Inferior parietal cortex (tissue), 1 donor: ENCODE results near the gene OR6K6.

Experiments used
- DNase-seq: peaks from one replicate; pipeline ENCODE4 v3.0.0-alpha.2; 2016; ENCODE audit errors: extremely low spot score

The OR6K6 gene

DNA sequence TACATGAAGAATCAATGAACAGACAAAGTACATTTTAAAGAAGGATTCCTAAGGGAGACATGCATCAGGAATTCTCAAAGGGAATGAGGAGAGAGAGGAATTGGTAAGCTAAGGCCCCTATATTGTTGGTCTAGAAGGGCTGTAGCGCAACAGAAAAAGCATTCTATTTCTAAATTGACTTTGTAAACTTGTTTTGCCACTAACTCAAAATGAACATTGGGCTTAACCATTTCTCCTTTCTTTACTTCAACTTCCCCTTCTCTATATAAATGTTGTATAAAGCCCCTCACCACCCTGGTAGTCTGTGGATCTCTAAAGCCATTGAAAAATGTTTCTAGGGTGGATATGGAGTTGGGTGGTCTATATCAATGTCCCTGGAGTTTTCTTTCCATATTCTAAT is 46.9 kb downstream of the OR6K6 start:
- no peak for DNase-seq

DNA sequence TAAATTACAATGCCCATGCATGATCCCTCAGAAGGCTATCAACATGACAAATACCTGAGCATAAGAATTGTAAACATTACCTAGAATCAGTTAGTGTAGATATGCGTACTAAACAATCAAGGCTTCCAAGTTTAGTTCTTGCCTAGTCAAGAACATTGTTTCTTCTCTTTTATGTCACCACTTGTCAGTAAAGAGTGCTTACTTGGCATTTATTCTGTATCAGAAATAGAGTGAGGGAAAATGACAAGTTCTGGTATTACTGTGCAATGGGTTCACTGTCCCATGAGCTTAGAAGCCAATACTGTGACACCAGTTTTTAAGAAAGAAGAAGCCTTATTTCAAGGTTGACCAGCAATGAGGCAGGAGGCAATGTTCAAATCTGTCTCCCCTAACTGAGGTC is 49.2 kb downstream of the OR6K6 start:
- DNase-seq, result no peak
